DND-41 (cell line): ENCODE results near the gene FAM25A.

ENCODE experiments used
- ATAC-seq: fragments of 200-7000 bp; cut with Tn5 transposase; 3 replicates; pipeline ENCODE4 v1.9.1; 2021; ENCODE audit warnings: low read depth; ENCODE audit not compliant: insufficient read depth
- DNase-seq: peaks from one replicate; pipeline ENCODE4 v3.0.0-alpha.2; 2020
- H2AFZ ChIP-seq: 2 replicates; pipeline ENCODE4 v1.6.0; 2012; ENCODE audit warnings: low read depth, low read length
- H3K27ac ChIP-seq: 2 replicates; pipeline ENCODE4 v1.5.1; 2012; ENCODE audit warnings: low read length, inconsistent platforms
- H3K27me3 ChIP-seq: fragments of 200-600 bp; sonication (generic); 2 replicates; pipeline ENCODE4 v1.6.0; 2012; ENCODE audit warnings: low read length, mild to moderate bottlenecking, inconsistent platforms; ENCODE audit not compliant: insufficient read depth, poor library complexity
- H3K36me3 ChIP-seq: 2 replicates; pipeline ENCODE4 v1.5.1; 2012; ENCODE audit warnings: low read length, inconsistent platforms; ENCODE audit not compliant: insufficient read depth
- H3K4me1 ChIP-seq: 2 replicates; pipeline ENCODE4 v1.5.1; 2012; ENCODE audit warnings: mild to moderate bottlenecking, low read length; ENCODE audit not compliant: insufficient read depth
- H3K4me2 ChIP-seq: 2 replicates; pipeline ENCODE4 v1.6.0; 2012; ENCODE audit warnings: mild to moderate bottlenecking, moderate library complexity, low read length, inconsistent platforms; ENCODE audit not compliant: insufficient read depth
- H3K4me3 ChIP-seq, 2 experiments: fragments of 200-600 bp in 1 of 2; shearing (Covaris generic) in 1 of 2; 2 replicates each; pipeline ENCODE4 v1.5.1; 2012 to 2016; ENCODE audit warnings: inconsistent platforms in 2 of 2, low read length in 2 of 2, mild to moderate bottlenecking in 2 of 2, low read depth in 1 of 2, moderate library complexity in 1 of 2
- H3K79me2 ChIP-seq: 2 replicates; pipeline ENCODE4 v1.6.0; 2012; ENCODE audit warnings: low read length, inconsistent platforms; ENCODE audit not compliant: insufficient read depth
- H3K9ac ChIP-seq: 2 replicates; pipeline ENCODE4 v1.6.0; 2012; ENCODE audit warnings: low read depth, mild to moderate bottlenecking, inconsistent platforms, low read length, moderate library complexity
- H3K9me3 ChIP-seq: 2 replicates; pipeline ENCODE4 v1.5.1; 2012; ENCODE audit warnings: low read length, moderate library complexity, mild to moderate bottlenecking, inconsistent platforms; ENCODE audit not compliant: insufficient read depth, severe bottlenecking
- H4K20me1 ChIP-seq: 2 replicates; pipeline ENCODE4 v1.6.0; 2012; ENCODE audit warnings: low read length; ENCODE audit not compliant: insufficient read depth
- CTCF ChIP-seq: IDR thresholded peaks from 2 replicates; pipeline ENCODE4 v1.5.1; 2012; ENCODE audit warnings: borderline replicate concordance, low read length, moderate library complexity, mild to moderate bottlenecking; ENCODE audit not compliant: poor library complexity, severe bottlenecking; ENCODE audit errors: extremely low read depth
- EZH2 ChIP-seq: IDR thresholded peaks from 3 replicates; pipeline ENCODE4 v1.6.1; 2012; ENCODE audit warnings: borderline replicate concordance, low read depth, mild to moderate bottlenecking, moderate library complexity, low read length, inconsistent platforms; ENCODE audit not compliant: severe bottlenecking

Gene FAM25A

GRCh38 chr10:87053111-87053510 lies 33.0 kb downstream of the FAM25A start:
- H3K27ac ChIP-seq = no peak overlapping the region
- no peak for DNase-seq

GRCh38 chr10:87053577-87054181 lies 33.6 kb downstream of the FAM25A start:
- Histone ChIP-seq H2AFZ (no peak overlapping the region), H3K27me3 (no peaks in the 10 kb centered on the region), H3K27ac (no peak overlapping the region), H3K4me3 (no peak overlapping the region), H3K9ac (no peak overlapping the region), H4K20me1 (no peaks in the 10 kb centered on the region), H3K4me2 (no peak overlapping the region), H3K79me2 (no peaks in the 10 kb centered on the region), H3K9me3 (no peaks in the 10 kb centered on the region), H3K4me1 (no peaks in the 10 kb centered on the region), H3K36me3 (peaks cover 81% of the 10 kb centered on the region)
- ATAC-seq = no peak
- no peak for TF ChIP-seq EZH2
- TF ChIP-seq CTCF = no peak
- no peak for DNase-seq

More at GRCh38 chr10:87053111-87053510, 33.0 kb downstream of the FAM25A start:
- Histone ChIP-seq H2AFZ (no peak overlapping the region), H3K4me3 (no peak overlapping the region), H3K27me3 (no peaks in the 10 kb centered on the region), H3K4me2 (no peak overlapping the region), H3K9me3 (no peaks in the 10 kb centered on the region), H3K4me1 (no peaks in the 10 kb centered on the region), H3K79me2 (no peaks in the 10 kb centered on the region), H3K9ac (no peak overlapping the region), H3K36me3 (peaks cover 79% of the 10 kb centered on the region), H4K20me1 (no peaks in the 10 kb centered on the region)
- no peak for ATAC-seq
- no peak for TF ChIP-seq CTCF
- no peak for TF ChIP-seq EZH2

GRCh38 chr10:87054373-87055295 lies 34.5 kb downstream of the FAM25A start:
- no peak for TF ChIP-seq EZH2
- TF ChIP-seq CTCF = no peak
- Histone ChIP-seq H3K9me3 (no peaks in the 10 kb centered on the region), H3K4me1 (no peaks in the 10 kb centered on the region), H2AFZ (no peak overlapping the region), H3K9ac (no peak overlapping the region), H3K27me3 (no peaks in the 10 kb centered on the region), H4K20me1 (no peaks in the 10 kb centered on the region), H3K4me2 (no peak overlapping the region), H3K27ac (no peak overlapping the region), H3K4me3 (no peak overlapping the region), H3K36me3 (peaks cover 82% of the 10 kb centered on the region), H3K79me2 (no peaks in the 10 kb centered on the region)
- ATAC-seq = no peak
- DNase-seq = no peak
